Lung (tissue), 12 donors: Measurements from ENCODE around the gene FUT2. TPM values are rescaled to one million over a fixed set of nuclear protein-coding genes. Genes with fewer than 3 reads are reported as not detected.
"Not testable (repeated sequence)": the region's sequence is repeated elsewhere in the genome, so short reads cannot be mapped to it uniquely, and the experiment has no call there.

Source experiments
- ATAC-seq: fragments of 200-7000 bp; cut with Tn5 transposase; one replicate; pipeline ENCODE4 v1.9.1; 2020; ENCODE audit warnings: moderate number of reproducible peaks; ENCODE audit not compliant: insufficient read depth, low FRiP score
- DNase-seq, 3 donors: peaks; one replicate each; pipeline ENCODE4 v3.0.0-alpha.2; 2013 to 2017
- H3K27ac ChIP-seq, 2 donors: one replicate each; pipeline ENCODE4 v1.5.1; 2013; ENCODE audit warnings: mild to moderate bottlenecking in 2 of 2, moderate library complexity in 2 of 2, control low read depth in 1 of 2, inconsistent platforms in 1 of 2, low read depth in 1 of 2, low read length in 1 of 2
- H3K27me3 ChIP-seq, 3 donors: one replicate each; pipeline ENCODE4 v1.5.1; 2013; ENCODE audit warnings: low read length in 2 of 3; ENCODE audit not compliant: control insufficient read depth in 3 of 3, insufficient read depth in 3 of 3
- H3K36me3 ChIP-seq, 4 donors: one replicate each; pipeline ENCODE4 v1.5.1; 2013; ENCODE audit warnings: low read length in 4 of 4, mild to moderate bottlenecking in 1 of 4, moderate library complexity in 1 of 4; ENCODE audit not compliant: control insufficient read depth in 4 of 4, insufficient read depth in 4 of 4
- H3K4me1 ChIP-seq, 5 donors: one replicate each; pipeline ENCODE4 v1.5.1; 2013; ENCODE audit warnings: low read length in 5 of 5, mild to moderate bottlenecking in 2 of 5, moderate library complexity in 1 of 5; ENCODE audit not compliant: control insufficient read depth in 5 of 5, insufficient read depth in 5 of 5
- H3K4me3 ChIP-seq: one replicate; pipeline ENCODE4 v1.5.1; 2013; ENCODE audit warnings: mild to moderate bottlenecking, control low read depth, moderate library complexity
- H3K9ac ChIP-seq, 2 donors: one replicate each; pipeline ENCODE4 v1.5.1; 2013; ENCODE audit warnings: low read length in 2 of 2, control low read depth in 1 of 2; ENCODE audit not compliant: insufficient read depth in 1 of 2
- H3K9me3 ChIP-seq, 4 donors: one replicate each; pipeline ENCODE4 v1.5.1; 2013; ENCODE audit warnings: low read length in 3 of 4, mild to moderate bottlenecking in 1 of 4, moderate library complexity in 1 of 4; ENCODE audit not compliant: control insufficient read depth in 4 of 4, insufficient read depth in 3 of 4
- WGBS, 2 donors: extraction: QIAGEN DNeasy Blood & Tissue Kit; methylation state at CpG; one replicate each; pipeline ENCODE4 v1.1.7; 2013; 5-methylcytosine and 5-hydroxymethylcytosine counted together
- polyA plus RNA-seq, 2 donors: library from polyadenylated mRNA; stranded (reverse); fragments of 200-250 nt; gene quantifications; one replicate each; pipeline ENCODE4 v1.2.1, GENCODE V29; 2013
- total RNA-seq, 2 donors: library from RNA; depleted of rRNA in 1 of 2; stranded (reverse); fragments of >200 nt in 1 of 2; gene quantifications; one replicate each; pipeline ENCODE4 v1.2.1, GENCODE V29; 2014 to 2021
- TF ChIP-seq, protein P1 (sequence below): IDR thresholded peaks from 2 replicates; pipeline ENCODE4 v1.5.1; 2012; ENCODE audit warnings: mild to moderate bottlenecking; ENCODE audit errors: control extremely low read depth, extremely low read depth
- donor health status: control.
- donor health status: control.
- donor health status: Bipolar disorder and iron deficiency.
- donor health status: healthy.
- donor health status: DM: yes; HTN: yes; CAD: no.

The FUT2 gene
- total and polyA plus RNA-seq, 4 donors, result 0.40 to 6.5 (median 5.0) TPM

DNA sequence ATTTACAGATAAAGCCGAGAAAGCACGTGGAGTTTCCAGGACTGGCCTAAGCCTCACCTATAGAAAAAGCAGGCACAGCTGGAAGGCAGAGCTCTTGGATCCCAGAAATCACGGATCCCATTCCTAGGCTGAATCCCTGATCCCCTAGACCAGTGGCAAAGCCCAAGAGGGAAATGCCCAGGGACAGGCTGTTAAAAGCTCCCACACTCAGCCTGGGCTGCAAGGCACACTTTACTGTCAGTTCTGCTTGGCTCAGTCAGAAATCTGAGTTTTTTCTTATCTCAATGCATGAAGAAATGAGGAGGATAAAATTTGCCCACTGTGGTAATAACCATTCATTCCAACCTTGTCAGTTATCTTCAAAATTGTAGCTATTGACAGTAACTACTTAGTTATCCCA lies 8.0 kb upstream of the FUT2 start:
- 91 to 94% methylated on average over 3 of the region's 3 CpGs for WGBS, 2 donors
- no peaks in the 10 kb centered on the region for H3K27me3 ChIP-seq
- TF ChIP-seq, protein P1, sequence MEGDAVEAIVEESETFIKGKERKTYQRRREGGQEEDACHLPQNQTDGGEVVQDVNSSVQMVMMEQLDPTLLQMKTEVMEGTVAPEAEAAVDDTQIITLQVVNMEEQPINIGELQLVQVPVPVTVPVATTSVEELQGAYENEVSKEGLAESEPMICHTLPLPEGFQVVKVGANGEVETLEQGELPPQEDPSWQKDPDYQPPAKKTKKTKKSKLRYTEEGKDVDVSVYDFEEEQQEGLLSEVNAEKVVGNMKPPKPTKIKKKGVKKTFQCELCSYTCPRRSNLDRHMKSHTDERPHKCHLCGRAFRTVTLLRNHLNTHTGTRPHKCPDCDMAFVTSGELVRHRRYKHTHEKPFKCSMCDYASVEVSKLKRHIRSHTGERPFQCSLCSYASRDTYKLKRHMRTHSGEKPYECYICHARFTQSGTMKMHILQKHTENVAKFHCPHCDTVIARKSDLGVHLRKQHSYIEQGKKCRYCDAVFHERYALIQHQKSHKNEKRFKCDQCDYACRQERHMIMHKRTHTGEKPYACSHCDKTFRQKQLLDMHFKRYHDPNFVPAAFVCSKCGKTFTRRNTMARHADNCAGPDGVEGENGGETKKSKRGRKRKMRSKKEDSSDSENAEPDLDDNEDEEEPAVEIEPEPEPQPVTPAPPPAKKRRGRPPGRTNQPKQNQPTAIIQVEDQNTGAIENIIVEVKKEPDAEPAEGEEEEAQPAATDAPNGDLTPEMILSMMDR, result no peak
- DNase-seq (no peak), ATAC-seq (no peak)
- no peak overlapping the region for H3K27ac ChIP-seq
- H3K36me3 ChIP-seq, result no peaks in the 10 kb centered on the region
- H3K9me3 ChIP-seq, result no peaks in the 10 kb centered on the region
- no peak overlapping the region for H3K9ac ChIP-seq
- no peak overlapping the region for H3K4me3 ChIP-seq
- H3K4me1 ChIP-seq, result peaks cover 0 to 7% (median 0%) of the 10 kb centered on the region in 5 donors

- Histone ChIP-seq H3K9me3 (no peaks in the 10 kb centered on the region), H3K4me3 (no peak overlapping the region), H3K27ac (no peak overlapping the region), H3K9ac (no peak overlapping the region), H3K4me1 (peaks cover 0 to 3% (median 0%) of the 10 kb centered on the region in 5 donors), H3K27me3 (no peaks in the 10 kb centered on the region), H3K36me3 (no peaks in the 10 kb centered on the region)
- WGBS, 2 donors, result 72 to 82% methylated on average over 7 of the region's 7 CpGs
- DNase-seq, result no peak
- TF ChIP-seq, protein P1, result no peak
- no peak for ATAC-seq
Observed at GRCh38 chr19:48689449-48689848, 6.3 kb upstream of the FUT2 start.

- H3K36me3 ChIP-seq, DNase-seq, H3K9me3 ChIP-seq, H3K9ac ChIP-seq, H3K27ac ChIP-seq, H3K4me3 ChIP-seq, ATAC-seq: not testable (repeated sequence)
- Histone ChIP-seq H3K4me1 (peaks cover 0 to 11% (median 0%) of the 10 kb centered on the region in 5 donors), H3K27me3 (peaks cover 0 to 13% (median 13%) of the 10 kb centered on the region in 3 donors)
- WGBS, 2 donors, result 83 to 93% methylated on average over 9 of the region's 9 CpGs
Observed at GRCh38 chr19:48693629-48694028, 2.1 kb upstream of the FUT2 start.

- TF ChIP-seq, protein P1, result no peak
- peaks cover 0 to 11% (median 0%) of the 10 kb centered on the region in 5 donors for H3K4me1 ChIP-seq
- DNase-seq, result peak in 1 of 3 donors; percentile 14
- peak overlapping the region; percentile 6 for H3K4me3 ChIP-seq
- no peaks in the 10 kb centered on the region for H3K36me3 ChIP-seq
- 3 to 4% methylated on average over 34 of the region's 34 CpGs for WGBS, 2 donors
- H3K9me3 ChIP-seq, result no peaks in the 10 kb centered on the region
- H3K27me3 ChIP-seq, result peaks cover 0 to 13% (median 13%) of the 10 kb centered on the region in 3 donors
- peak overlapping the region in 1 of 2 donors; percentile 26 for H3K27ac ChIP-seq
- H3K9ac ChIP-seq, result no peak overlapping the region
- ATAC-seq, result no peak
Observed at GRCh38 chr19:48696353-48697010, 711 bp downstream of the FUT2 start.
